Activated effector memory CD4-positive, alpha-beta T cell treated with anti-CD3 and anti-CD28 coated beads, Interleukin-2, amount 50 U/mL, for 16 hours (primary cell): ENCODE measurements around the gene STXBP5.
"Not testable (repeated sequence)": the region's sequence is repeated elsewhere in the genome, so short reads cannot be mapped to it uniquely, and the experiment has no call there.

Source experiments
- DNase-seq: peaks from one replicate; pipeline ENCODE4 v3.0.0-alpha.2; 2020

STXBP5 gene

GRCh38 chr6:147310521-147310920 lies 106.3 kb downstream of the STXBP5 start:
- DNase-seq = no peak

GRCh38 chr6:147311218-147311617 lies 107.0 kb downstream of the STXBP5 start:
- DNase-seq = no peak

- DNase-seq = no peak
Observed at GRCh38 chr6:147321260-147321659, 117.0 kb downstream of the STXBP5 start.

- DNase-seq = no peak
Observed at GRCh38 chr6:147322299-147323162, 118.3 kb downstream of the STXBP5 start.

- DNase-seq = no peak
Observed at GRCh38 chr6:147325557-147325956, 121.3 kb downstream of the STXBP5 start.

DNA sequence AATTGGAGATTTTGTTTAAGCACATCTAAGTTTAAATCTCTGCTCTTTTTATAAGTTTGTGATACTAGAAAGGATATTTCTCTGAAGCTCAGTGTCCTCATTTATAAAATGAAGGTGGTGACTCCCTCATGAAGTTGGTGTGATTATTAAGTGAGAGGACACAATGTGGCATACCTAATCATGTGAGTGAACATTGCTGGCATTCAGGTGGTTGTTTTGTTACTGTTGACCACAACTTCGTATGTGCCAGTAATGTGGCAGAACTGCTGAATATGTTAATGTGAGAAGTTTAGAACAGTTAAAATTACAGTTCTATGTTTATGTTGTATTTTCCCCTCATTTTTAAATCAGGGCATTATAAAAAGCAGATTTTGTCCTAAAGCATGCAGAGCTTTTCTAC lies 127.2 kb downstream of the STXBP5 start:
- no peak for DNase-seq

- DNase-seq = no peak
Observed at GRCh38 chr6:147337921-147338320, 133.7 kb downstream of the STXBP5 start.

- DNase-seq = no peak
Observed at GRCh38 chr6:147341486-147341885, 137.3 kb downstream of the STXBP5 start.

GRCh38 chr6:147345902-147346301 lies 141.7 kb downstream of the STXBP5 start:
- no peak for DNase-seq

DNA sequence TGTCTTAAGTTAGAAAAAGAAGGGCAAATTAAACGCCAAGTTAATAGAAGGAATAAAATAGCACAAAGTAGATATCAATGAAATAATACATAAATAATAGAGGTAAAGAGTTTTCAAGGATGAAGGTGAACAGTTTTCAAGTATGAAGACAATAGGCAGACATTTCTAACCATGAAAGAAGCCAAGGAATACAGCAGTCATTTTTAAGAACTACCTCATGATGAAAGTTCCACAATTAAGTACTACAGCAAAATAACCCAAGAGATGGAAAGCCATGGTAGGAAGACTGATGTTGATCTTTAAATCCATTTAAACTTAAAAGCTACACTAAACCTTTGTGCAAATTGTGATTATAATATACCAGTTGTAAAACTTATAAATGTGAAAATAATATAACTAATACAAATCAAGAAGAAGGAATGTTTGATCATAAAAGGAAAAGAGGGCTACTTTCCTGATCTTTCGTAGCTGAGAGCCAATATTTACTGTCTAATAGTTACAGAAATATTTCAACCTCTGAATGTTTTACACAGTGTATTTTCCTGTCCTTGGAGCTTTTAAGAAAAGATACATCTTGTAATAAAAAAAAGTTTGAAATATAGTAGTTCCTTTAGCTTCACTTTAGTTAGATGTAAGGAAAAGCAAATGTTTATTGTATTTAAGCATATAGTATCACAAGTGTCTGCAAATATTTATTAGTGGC lies 143.1 kb downstream of the STXBP5 start:
- no peak for DNase-seq

DNA sequence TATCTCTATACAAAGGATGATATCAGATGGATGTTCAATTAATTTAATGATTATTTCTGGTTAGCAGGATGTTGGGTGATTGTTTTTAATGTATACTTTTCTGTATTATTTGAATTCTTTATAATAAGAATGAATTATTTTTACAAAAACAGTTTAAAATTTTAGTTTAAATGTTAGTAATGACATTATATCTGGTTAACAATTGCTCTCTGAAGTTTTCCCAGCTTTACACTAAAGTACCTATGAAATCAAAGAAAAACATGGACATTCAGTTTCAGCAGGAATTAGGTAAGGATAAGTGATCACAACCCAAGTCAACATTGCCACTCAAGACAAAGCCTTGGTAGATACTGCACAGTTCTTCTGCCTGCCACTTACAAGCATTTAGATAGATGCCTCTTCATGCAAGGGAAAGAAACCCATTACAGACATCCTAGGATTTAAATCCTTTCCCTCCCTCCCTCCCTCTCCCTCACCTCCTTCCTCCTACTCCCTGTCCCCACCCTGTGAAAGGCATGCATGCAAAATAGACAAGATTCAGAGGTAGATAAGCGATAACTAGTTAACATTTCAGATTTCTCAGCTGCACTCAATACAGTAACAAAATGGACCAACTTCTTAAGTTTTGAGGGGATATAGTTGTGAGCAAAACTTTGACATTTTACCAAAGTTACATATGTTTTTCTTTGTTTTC lies 143.8 kb downstream of the STXBP5 start:
- no peak for DNase-seq

- DNase-seq = no peak
Observed at GRCh38 chr6:147361311-147361981, 157.2 kb downstream of the STXBP5 start.

- no peak for DNase-seq
Observed at GRCh38 chr6:147366290-147366689, 162.1 kb downstream of the STXBP5 start.

GRCh38 chr6:147371325-147371724 lies 167.1 kb downstream of the STXBP5 start:
- no peak for DNase-seq

DNA sequence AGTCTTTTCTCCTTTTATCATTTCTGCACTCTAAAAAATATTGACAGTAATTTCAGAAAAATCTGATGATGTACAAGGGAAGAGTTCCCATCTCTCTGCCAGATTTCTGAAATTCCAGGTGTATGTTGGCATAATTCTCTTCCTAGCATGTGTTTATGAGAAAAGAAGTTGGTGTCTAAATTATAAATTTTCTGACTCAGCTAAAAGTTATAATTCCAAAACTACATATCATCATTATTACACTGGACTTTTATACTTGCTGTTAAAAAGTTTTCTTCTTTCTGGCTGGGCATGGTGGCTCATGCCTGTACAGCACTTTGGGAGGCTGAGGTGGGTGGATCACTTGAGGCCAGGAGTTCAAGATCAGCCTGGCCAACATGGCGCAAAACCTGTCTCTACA lies 168.6 kb downstream of the STXBP5 start:
- no peak for DNase-seq

- DNase-seq = no peak
Observed at GRCh38 chr6:147378819-147379218, 174.6 kb downstream of the STXBP5 start.

- DNase-seq = not testable (repeated sequence)
Observed at GRCh38 chr6:147380841-147381240, 176.6 kb downstream of the STXBP5 start.

GRCh38 chr6:147381712-147382111 lies 177.5 kb downstream of the STXBP5 start:
- DNase-seq = no peak

DNA sequence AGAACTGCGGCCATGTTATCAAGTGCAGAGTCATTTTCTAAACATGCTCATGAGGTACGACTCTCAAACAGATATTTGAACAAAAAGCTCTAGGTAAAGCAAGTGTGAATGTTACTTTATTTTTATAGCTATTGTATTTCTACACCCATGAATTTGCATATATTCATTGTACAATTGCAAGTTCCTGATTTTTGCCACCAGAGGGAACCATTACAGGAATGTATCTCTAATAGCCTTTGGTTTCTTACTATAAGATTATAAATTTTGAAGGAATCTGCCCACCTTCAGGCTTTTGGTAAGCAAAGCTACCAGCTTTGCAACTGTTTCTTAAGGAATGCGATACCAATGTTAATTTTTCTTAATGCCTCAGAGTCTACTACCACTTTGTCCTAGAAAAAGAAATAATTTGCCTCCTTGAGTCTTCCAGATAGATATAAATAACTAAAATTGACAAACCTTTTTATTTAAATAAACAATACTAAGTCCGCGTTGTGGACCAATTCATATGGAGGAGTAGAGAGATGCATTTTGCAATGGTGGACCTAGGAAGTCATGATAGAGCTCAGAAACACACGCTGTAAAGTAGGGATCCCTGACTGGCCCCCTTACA lies 178.8 kb downstream of the STXBP5 start:
- no peak for DNase-seq

DNA sequence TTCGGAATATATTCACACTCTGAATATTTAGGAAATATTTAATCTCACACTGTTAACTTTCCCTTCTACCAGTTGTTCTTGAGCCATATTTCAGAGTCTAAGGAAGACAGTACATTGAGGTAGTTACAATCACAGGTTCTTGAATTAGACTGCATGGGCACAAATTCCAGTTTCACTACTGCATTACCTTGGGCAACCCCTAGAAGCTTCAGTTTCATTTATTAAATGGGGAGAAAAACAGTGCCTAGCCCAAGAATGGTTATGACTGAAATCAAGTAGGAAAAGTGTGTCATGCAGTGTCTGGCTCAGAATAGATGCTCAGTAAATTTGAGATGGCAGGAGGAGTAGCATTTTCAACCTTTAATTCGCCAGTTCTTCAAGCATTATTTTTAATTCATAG lies 179.8 kb downstream of the STXBP5 start:
- DNase-seq = no peak

DNA sequence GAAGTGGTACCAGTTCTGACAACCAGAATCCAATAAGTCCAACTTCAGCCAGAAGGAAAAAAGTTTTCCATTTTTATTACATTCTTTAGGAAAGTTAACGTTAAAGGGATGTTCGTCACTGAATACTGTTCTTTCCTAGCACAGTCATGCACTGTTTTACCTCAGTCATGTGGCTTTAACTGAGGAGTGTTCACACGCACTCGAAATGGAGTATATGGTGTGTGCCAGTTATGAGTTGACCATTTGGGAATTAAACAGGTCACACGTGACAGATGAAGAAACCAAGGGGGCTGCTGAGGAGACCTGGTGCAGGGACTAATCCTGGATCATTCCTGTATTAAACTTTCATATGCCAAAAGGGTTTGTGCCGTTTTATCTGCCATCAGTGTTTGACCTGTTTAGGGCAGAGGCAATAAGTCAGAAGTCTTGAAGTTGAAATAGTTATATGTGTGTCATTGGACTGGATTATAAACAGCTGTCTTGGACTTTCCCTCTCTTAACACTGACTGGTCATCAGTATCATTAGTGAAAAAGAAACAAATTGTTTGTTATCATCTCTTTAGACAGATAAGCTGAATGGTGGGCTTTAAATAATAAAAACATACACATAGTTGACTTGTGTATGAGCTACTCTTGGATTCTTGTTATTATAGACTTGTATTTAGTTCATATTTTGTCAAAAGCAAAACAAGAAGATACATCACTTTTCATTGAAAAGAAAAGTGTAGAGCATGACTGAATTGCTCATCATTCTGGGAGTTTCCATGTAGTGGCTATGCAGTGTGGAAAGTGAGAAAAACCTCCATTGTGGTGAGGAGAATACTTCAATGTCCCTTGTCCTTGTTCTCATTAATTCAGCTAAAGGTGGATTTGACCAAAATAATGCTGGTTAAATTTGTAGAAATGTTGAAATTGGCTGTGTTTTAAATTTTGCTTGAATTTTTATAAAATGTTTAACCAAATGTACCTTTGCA lies 180.8 kb downstream of the STXBP5 start:
- no peak for DNase-seq
